ENCODE measurements around the gene ALDOA. TPM values are rescaled to one million over a fixed set of nuclear protein-coding genes. Genes with fewer than 3 reads are reported as not detected.

Gene ALDOA
- total RNA-seq, 1 donor = 792 TPM

GRCh38 chr16:30068750-30069610 is 3.4 kb downstream of the ALDOA start:
- H3K4me3 ChIP-seq (ENCODE audit: low read depth, low read length) = peak overlapping the region; percentile 38
- peak; percentile 64 for TF ChIP-seq CTCF (IDR thresholded peaks at IDR 0.05; ENCODE audit: insufficient read depth, low read length)
- DNase-seq (ENCODE audit: low read depth) = peak; percentile 31

GRCh38 chr16:30069611-30070462 is 4.3 kb downstream of the ALDOA start:
- TF ChIP-seq CTCF (IDR thresholded peaks at IDR 0.05; ENCODE audit: insufficient read depth, low read length) = no peak
- DNase-seq (ENCODE audit: low read depth) = no peak
- H3K4me3 ChIP-seq (ENCODE audit: low read depth, low read length) = peak overlapping the region; percentile 38

- no peak overlapping the region for H3K4me3 ChIP-seq (ENCODE audit: low read depth, low read length)
- no peak for DNase-seq (ENCODE audit: low read depth)
- no peak for TF ChIP-seq CTCF (IDR thresholded peaks at IDR 0.05; ENCODE audit: insufficient read depth, low read length)
Observed at GRCh38 chr16:30070490-30070889, 4.9 kb downstream of the ALDOA start.

- DNase-seq (ENCODE audit: low read depth) = peak; percentile 85
- peak; percentile 9 for TF ChIP-seq CTCF (IDR thresholded peaks at IDR 0.05; ENCODE audit: insufficient read depth, low read length)
- peak within 1 kb of the TSS; percentile 97 for H3K4me3 ChIP-seq (ENCODE audit: low read depth, low read length)
Observed at GRCh38 chr16:30075503-30076275, 10.1 kb downstream of the ALDOA start, which contains the start of gene PPP4C. PPP4C (plus strand) TSS chr16:30075994; CDS start chr16:30076378, 384 bp downstream.

GRCh38 chr16:30076276-30076791 is 10.8 kb downstream of the ALDOA start:
- no peak for TF ChIP-seq CTCF (IDR thresholded peaks at IDR 0.05; ENCODE audit: insufficient read depth, low read length)
- DNase-seq (ENCODE audit: low read depth) = peak; percentile 31
- H3K4me3 ChIP-seq (ENCODE audit: low read depth, low read length) = peak overlapping the region; percentile 97

- H3K4me3 ChIP-seq (ENCODE audit: low read depth, low read length) = peak overlapping the region; percentile 97
- TF ChIP-seq CTCF (IDR thresholded peaks at IDR 0.05; ENCODE audit: insufficient read depth, low read length) = no peak
- DNase-seq (ENCODE audit: low read depth) = peak; percentile 43
Observed at GRCh38 chr16:30077656-30078055, 12.1 kb downstream of the ALDOA start.
